ENCODE results near the gene GALT.

DNA sequence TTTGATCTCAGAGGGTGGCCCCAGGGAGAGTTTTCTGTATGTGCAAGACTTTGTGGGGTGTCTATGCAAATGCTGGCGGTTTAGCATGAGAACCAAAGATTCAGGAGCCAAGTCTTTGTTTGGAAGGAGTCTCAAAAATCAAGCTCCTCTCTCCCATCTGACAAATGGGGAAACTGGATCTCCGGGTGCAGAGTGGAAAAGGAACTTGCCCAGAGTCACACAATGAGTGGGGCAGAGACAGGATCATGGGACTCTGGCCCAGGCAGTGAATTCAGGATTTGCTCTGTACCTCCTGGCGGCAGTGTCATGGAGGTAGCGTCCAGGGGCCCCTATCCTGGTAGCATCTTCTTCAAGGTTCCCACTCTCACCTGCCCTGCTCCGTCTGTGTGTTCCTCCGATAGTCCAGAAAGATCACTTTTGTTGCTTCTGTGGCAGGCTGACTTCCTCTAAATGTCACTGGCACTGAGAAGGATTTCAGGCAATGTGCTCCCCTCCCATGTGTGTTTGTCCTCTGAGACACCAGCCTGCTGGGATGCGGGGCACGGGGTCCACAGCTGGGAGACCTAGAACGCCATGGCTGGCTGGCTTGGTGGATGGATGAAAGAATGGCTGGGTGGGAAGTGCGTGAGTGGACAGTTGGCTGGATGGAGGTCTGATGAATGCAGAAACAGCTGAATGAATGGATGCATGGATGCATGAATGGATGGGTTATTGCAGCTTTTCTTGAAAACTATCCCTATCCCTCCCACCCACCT lies 41.0 kb downstream of the GALT start:
- TF ChIP-seq, protein P1, sequence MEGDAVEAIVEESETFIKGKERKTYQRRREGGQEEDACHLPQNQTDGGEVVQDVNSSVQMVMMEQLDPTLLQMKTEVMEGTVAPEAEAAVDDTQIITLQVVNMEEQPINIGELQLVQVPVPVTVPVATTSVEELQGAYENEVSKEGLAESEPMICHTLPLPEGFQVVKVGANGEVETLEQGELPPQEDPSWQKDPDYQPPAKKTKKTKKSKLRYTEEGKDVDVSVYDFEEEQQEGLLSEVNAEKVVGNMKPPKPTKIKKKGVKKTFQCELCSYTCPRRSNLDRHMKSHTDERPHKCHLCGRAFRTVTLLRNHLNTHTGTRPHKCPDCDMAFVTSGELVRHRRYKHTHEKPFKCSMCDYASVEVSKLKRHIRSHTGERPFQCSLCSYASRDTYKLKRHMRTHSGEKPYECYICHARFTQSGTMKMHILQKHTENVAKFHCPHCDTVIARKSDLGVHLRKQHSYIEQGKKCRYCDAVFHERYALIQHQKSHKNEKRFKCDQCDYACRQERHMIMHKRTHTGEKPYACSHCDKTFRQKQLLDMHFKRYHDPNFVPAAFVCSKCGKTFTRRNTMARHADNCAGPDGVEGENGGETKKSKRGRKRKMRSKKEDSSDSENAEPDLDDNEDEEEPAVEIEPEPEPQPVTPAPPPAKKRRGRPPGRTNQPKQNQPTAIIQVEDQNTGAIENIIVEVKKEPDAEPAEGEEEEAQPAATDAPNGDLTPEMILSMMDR (IDR thresholded peaks at IDR 0.05): no peak
- no peak for TF ChIP-seq POLR2A (IDR thresholded peaks at IDR 0.05)

Measured in right lobe of liver (tissue), 4 donors.